AG04450 (cell line): ENCODE data around the gene ABI3BP. TPM values are rescaled to one million over a fixed set of nuclear protein-coding genes. Genes with fewer than 3 reads are reported as not detected.
"Not testable (repeated sequence)": the region's sequence is repeated elsewhere in the genome, so short reads cannot be mapped to it uniquely, and the experiment has no call there.

Experiments
- CTCF ChIA-PET: fragments of 300-600, 350-600 bp; formaldehyde crosslinking; extraction: SDS; loops from one replicate; lab custom pipeline; 2022; ENCODE audit warnings: antibody characterized with exemption, inconsistent platforms; lab: Charles Lee
- POLR2A ChIA-PET: fragments of 350-600 bp; formaldehyde crosslinking; extraction: SDS; loops from one replicate; lab custom pipeline; 2021; ENCODE audit warnings: antibody characterized with exemption, inconsistent platforms; lab: Yijun Ruan, JAX
- DNase-seq: peaks from one replicate; pipeline ENCODE4 v3.0.0-alpha.2; 2011; ENCODE audit warnings: low read depth, low spot score
- H3K27ac ChIP-seq: one replicate; pipeline ENCODE4 v1.5.1; 2012; ENCODE audit warnings: low read depth, low read length, control low read depth
- H3K27me3 ChIP-seq: one replicate; pipeline ENCODE4 v1.6.0; 2012; ENCODE audit warnings: low read length; ENCODE audit not compliant: control insufficient read depth, insufficient read depth
- H3K4me3 ChIP-seq: 2 replicates; pipeline ENCODE4 v1.5.1; 2011; ENCODE audit warnings: mild to moderate bottlenecking, low read depth, low read length, control low read depth
- H3K9me3 ChIP-seq: 2 replicates; pipeline ENCODE4 v1.5.1; 2012; ENCODE audit warnings: low read length; ENCODE audit not compliant: control insufficient read depth, insufficient read depth
- polyA plus RNA-seq: library from polyadenylated mRNA; depleted of rRNA; stranded (reverse); fragments of >200 nt; gene quantifications from 2 replicates; pipeline ENCODE4 v1.2.3, GENCODE V29; 2011
- TF ChIP-seq, protein P1 (sequence below): IDR thresholded peaks from 2 replicates; pipeline ENCODE4 v1.5.1; 2011; ENCODE audit warnings: low read depth, low read length, control low read depth, inconsistent platforms

ABI3BP gene
- polyA plus RNA-seq, 1 experiment: 5.3 TPM

DNA sequence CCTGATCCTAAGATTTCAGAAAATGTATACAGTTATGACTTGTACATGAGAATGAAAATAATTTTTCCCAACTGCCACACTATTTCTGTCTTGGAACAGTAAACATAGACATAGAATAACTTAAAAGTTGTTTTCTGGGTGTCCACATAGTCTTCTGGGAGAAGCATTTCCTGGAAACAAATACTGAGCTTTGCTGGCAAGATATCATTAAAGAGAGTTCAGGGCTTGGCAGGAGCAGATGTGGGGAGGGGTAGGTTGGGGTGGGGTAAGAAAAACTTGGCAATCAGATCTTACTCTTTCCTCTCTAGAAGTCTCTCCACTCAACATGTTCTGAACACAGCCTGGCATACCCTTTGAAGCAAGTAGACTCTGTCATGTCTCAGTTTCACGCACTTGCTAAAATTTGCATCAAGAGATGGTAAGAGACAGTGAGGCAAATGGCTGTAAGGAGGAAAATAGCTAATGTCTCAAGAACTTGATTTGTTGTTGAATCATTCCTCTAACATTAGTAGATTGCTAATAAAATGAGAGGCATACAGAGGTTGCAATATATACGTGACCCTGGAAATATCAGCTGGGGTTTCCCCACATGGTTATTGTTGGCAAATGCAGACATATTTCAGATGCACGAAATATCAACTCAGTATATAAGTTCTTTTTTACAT is 27.3 kb upstream of the ABI3BP start:
- no peak overlapping the region for H3K4me3 ChIP-seq
- TF ChIP-seq, protein P1, sequence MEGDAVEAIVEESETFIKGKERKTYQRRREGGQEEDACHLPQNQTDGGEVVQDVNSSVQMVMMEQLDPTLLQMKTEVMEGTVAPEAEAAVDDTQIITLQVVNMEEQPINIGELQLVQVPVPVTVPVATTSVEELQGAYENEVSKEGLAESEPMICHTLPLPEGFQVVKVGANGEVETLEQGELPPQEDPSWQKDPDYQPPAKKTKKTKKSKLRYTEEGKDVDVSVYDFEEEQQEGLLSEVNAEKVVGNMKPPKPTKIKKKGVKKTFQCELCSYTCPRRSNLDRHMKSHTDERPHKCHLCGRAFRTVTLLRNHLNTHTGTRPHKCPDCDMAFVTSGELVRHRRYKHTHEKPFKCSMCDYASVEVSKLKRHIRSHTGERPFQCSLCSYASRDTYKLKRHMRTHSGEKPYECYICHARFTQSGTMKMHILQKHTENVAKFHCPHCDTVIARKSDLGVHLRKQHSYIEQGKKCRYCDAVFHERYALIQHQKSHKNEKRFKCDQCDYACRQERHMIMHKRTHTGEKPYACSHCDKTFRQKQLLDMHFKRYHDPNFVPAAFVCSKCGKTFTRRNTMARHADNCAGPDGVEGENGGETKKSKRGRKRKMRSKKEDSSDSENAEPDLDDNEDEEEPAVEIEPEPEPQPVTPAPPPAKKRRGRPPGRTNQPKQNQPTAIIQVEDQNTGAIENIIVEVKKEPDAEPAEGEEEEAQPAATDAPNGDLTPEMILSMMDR: no peak
- H3K27me3 ChIP-seq: no peaks in the 10 kb centered on the region
- DNase-seq: no peak
- H3K9me3 ChIP-seq: no peaks in the 10 kb centered on the region
- POLR2A ChIA-PET: interaction anchor here (1.6 kb wide), 1 partner anchor 22 kb away, joined by 3 read pairs; no protein-coding TSS in a partner anchor
- no peak overlapping the region for H3K27ac ChIP-seq
- CTCF ChIA-PET: no interaction called here

GRCh38 chr3:101017017-101017416 is 23.8 kb upstream of the ABI3BP start:
- CTCF ChIA-PET: no interaction called here
- H3K27ac ChIP-seq: no peak overlapping the region
- no peak overlapping the region for H3K4me3 ChIP-seq
- H3K9me3 ChIP-seq: peaks cover 3% of the 10 kb centered on the region; the same call in 1 of the 2 replicates
- no peaks in the 10 kb centered on the region for H3K27me3 ChIP-seq
- POLR2A ChIA-PET: no interaction called here
- TF ChIP-seq, protein P1: no peak
- no peak for DNase-seq

- POLR2A ChIA-PET, H3K27ac ChIP-seq, H3K4me3 ChIP-seq, H3K9me3 ChIP-seq, H3K27me3 ChIP-seq, CTCF ChIA-PET, DNase-seq: not testable (repeated sequence)
Observed at GRCh38 chr3:101012312-101012711, 19.1 kb upstream of the ABI3BP start.

GRCh38 chr3:101011136-101011535 is 17.9 kb upstream of the ABI3BP start:
- ChIA-PET POLR2A (no interaction called here), CTCF (no interaction called here)
- TF ChIP-seq, protein P1: no peak

DNA sequence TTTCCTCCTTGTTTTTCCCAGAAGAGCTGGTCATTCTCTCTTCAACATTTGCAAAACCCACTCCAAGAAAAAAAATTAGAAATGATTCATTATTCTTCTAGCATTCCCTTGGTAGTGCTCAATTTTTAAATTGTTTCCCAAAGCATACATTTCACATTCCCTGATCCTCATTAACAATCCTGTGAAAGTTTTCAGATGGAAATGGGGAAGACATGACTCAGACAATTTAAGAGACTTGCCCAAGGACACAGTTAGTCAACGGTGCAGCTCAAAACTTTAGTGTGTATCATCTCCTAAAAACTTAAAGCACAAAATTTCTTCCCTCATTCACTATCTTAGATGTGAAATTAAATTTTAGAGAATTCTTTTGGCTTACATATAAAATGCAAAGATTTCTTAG is 17.1 kb upstream of the ABI3BP start:
- Histone ChIP-seq H3K9me3 (peaks cover 7% of the 10 kb centered on the region), H3K27ac (no peak overlapping the region), H3K27me3 (no peaks in the 10 kb centered on the region), H3K4me3 (no peak overlapping the region)
- no peak for DNase-seq
- ChIA-PET POLR2A (no interaction called here), CTCF (no interaction called here)
- TF ChIP-seq, protein P1: no peak

More at GRCh38 chr3:101011136-101011535, 17.9 kb upstream of the ABI3BP start:
- Histone ChIP-seq H3K27me3 (no peaks in the 10 kb centered on the region), H3K9me3 (peaks cover 7% of the 10 kb centered on the region), H3K27ac (no peak overlapping the region), H3K4me3 (no peak overlapping the region)
- no peak for DNase-seq
